Measurements from ENCODE around the gene GBX1. TPM values are rescaled to one million over a fixed set of nuclear protein-coding genes. Genes with fewer than 3 reads are reported as not detected.

The GBX1 gene
- total RNA-seq, 1 experiment from 2014 or later, result not detected

DNA sequence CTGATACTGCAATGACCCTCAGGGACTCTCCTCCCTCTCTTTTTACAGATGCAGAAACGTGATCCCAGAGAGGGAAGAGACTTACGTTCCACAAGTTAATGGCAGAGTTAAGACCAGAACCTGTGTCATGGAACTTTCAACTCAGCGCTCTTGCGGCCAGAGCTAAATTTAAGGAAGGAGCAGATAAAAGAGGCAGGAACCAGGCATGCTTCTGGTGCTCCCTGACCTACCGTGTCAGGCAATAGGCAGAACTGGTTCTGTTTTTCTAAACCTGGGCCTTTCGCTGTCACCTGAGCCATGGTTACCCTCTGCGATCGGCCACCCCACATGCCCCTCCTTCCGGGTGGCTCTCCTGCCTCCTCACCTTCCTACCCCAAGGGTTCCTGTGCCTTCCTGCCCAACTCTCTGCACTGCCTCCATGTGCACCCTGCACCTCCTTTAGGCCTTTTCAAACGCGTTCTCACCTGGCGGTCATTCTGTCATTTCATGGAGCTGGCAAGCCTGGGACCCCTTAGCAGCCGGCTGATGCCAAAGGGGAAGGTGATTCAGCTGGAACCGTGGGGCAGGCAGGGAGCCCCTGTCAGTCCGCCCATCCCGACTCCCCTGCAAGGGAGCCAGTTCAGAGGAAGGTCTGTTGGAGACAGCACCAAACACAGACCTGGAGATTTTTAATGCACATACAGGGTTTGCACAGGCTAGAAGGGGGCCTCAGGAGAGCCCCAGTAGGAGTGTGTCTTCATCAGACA, 7.7 kb upstream of the GBX1 start:
- DNase-seq, result peak; percentile 14
- H2AFZ ChIP-seq (ENCODE audit: low read length), result no peak overlapping the region
- H3K79me2 ChIP-seq (ENCODE audit: insufficient read depth, low read length), result no peaks in the 10 kb centered on the region
- no peak overlapping the region for H2BK120ac ChIP-seq (ENCODE audit: low read depth, low read length, poor library complexity, severe bottlenecking)
- H3K27ac ChIP-seq (ENCODE audit: insufficient read length, low read depth, low read length), result no peak overlapping the region
- no peak overlapping the region for H3K23ac ChIP-seq (ENCODE audit: insufficient read length, low read depth, low read length)
- no peak overlapping the region for H3K18ac ChIP-seq (ENCODE audit: insufficient read length, low read depth, low read length)
- H3K14ac ChIP-seq (ENCODE audit: insufficient read depth, low read length), result no peak overlapping the region
- H3K56ac ChIP-seq (ENCODE audit: insufficient read length, low read depth, low read length), result no peak overlapping the region
- no peak overlapping the region for H4K5ac ChIP-seq (ENCODE audit: insufficient read length, low read depth, low read length)
- H2AK5ac ChIP-seq (ENCODE audit: insufficient read length, low read length), result no peak overlapping the region
- no peak overlapping the region for H3K4ac ChIP-seq (ENCODE audit: low read depth, low read length)
- peaks cover 4% of the 10 kb centered on the region; the same call in 1 of the 2 replicates for H3K27me3 ChIP-seq (ENCODE audit: insufficient read depth, low read length)
- peaks cover 3 to 12% of the 10 kb centered on the region in 2 experiments; a peak in 3 of 4 replicates for H3K4me1 Mint-ChIP-seq
- H3K4me2 ChIP-seq (ENCODE audit: insufficient read depth, insufficient read length, low read length), result no peak overlapping the region
- no peak overlapping the region for H2BK20ac ChIP-seq (ENCODE audit: low read depth, low read length, poor library complexity, severe bottlenecking)
- peaks cover 19 to 28% of the 10 kb centered on the region in 2 experiments for H3K9me3 Mint-ChIP-seq
- no peak overlapping the region for H3K4me3 Mint-ChIP-seq
- H4K91ac ChIP-seq (ENCODE audit: insufficient read length, low read depth, low read length), result no peak overlapping the region
- no peak overlapping the region for H3K9ac ChIP-seq (ENCODE audit: extremely low read depth, insufficient read length, low read length)
- no peak overlapping the region for H4K8ac ChIP-seq (replicated peaks; ENCODE audit: insufficient read length, low read depth, low read length)
- H2BK12ac ChIP-seq (ENCODE audit: insufficient read length, low read depth, low read length), result no peak overlapping the region
- H4K20me1 ChIP-seq (ENCODE audit: control insufficient read depth, insufficient read depth, insufficient read length), result no peaks in the 10 kb centered on the region
- H3K36me3 Mint-ChIP-seq (ENCODE audit: insufficient read depth in 1 of 3, low read depth in 3 of 3), result peaks cover 0 to 3% (median 0%) of the 10 kb centered on the region in 3 experiments; a peak in 2 of 7 replicates
- H2BK15ac ChIP-seq (ENCODE audit: low read depth, low read length), result no peak overlapping the region
- no peaks in the 10 kb centered on the region for H3K23me2 ChIP-seq (ENCODE audit: insufficient read length, low read depth, low read length, poor library complexity, severe bottlenecking)
- no peak overlapping the region for H3K27ac Mint-ChIP-seq
- H2BK5ac ChIP-seq (ENCODE audit: insufficient read length, low read length), result no peak overlapping the region
- no peak overlapping the region for H3T11ph ChIP-seq (ENCODE audit: low read length)
- no peaks in the 10 kb centered on the region for H3K4me1 ChIP-seq (ENCODE audit: insufficient read depth, low read length)
- WGBS (ENCODE audit: extremely low coverage, insufficient read length, low lambda C conversion rate), result no CpG with 5 or more reads among the region's 16 CpGs
- H3K27me3 Mint-ChIP-seq (ENCODE audit: low read depth), result peaks cover 92% of the 10 kb centered on the region
- TF ChIP-seq, protein P1, sequence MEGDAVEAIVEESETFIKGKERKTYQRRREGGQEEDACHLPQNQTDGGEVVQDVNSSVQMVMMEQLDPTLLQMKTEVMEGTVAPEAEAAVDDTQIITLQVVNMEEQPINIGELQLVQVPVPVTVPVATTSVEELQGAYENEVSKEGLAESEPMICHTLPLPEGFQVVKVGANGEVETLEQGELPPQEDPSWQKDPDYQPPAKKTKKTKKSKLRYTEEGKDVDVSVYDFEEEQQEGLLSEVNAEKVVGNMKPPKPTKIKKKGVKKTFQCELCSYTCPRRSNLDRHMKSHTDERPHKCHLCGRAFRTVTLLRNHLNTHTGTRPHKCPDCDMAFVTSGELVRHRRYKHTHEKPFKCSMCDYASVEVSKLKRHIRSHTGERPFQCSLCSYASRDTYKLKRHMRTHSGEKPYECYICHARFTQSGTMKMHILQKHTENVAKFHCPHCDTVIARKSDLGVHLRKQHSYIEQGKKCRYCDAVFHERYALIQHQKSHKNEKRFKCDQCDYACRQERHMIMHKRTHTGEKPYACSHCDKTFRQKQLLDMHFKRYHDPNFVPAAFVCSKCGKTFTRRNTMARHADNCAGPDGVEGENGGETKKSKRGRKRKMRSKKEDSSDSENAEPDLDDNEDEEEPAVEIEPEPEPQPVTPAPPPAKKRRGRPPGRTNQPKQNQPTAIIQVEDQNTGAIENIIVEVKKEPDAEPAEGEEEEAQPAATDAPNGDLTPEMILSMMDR (conservative IDR thresholded peaks at IDR 0.05), result no peak
- H3K79me1 ChIP-seq (ENCODE audit: insufficient read depth, low read depth, low read length, poor library complexity, severe bottlenecking), result no peaks in the 10 kb centered on the region
- H3K9me3 ChIP-seq (ENCODE audit: control insufficient read depth, low read depth, low read length), result no peaks in the 10 kb centered on the region
